Stimulated activated naive B cell treated with anti-CD40 and anti-IgM and Interleukin-4, amounts not matched to agents 10 μg/mL and 1 μg/mL and 100 μg/mL, for 72 hours (primary cell): ENCODE measurements around the gene THUMPD3.

ENCODE experiments used
- ATAC-seq, 2 donors: fragments of 150-1000 bp; cut with Tn5 transposase; replicated peaks; 2 replicates each; pipeline ENCODE4 v1.10.0; 2021; ENCODE audit warnings: moderate library complexity in 1 of 2
- DNase-seq: peaks from one replicate; pipeline ENCODE4 v3.0.0; 2021
- H3K27ac Mint-ChIP-seq: one replicate; pipeline ENCODE4 v1.8.0; 2022; ENCODE audit warnings: mild to moderate bottlenecking, mixed read lengths
- H3K27me3 Mint-ChIP-seq, 2 donors: one replicate each; pipeline ENCODE4 v1.8.0; 2022; ENCODE audit warnings: mixed read lengths in 2 of 2
- H3K36me3 Mint-ChIP-seq, 2 donors: one replicate each; pipeline ENCODE4 v1.8.0; 2022; ENCODE audit warnings: mixed read lengths in 2 of 2, mild to moderate bottlenecking in 1 of 2
- H3K4me1 Mint-ChIP-seq, 2 donors: one replicate each; pipeline ENCODE4 v1.8.0; 2022; ENCODE audit warnings: mixed read lengths in 2 of 2, mild to moderate bottlenecking in 1 of 2
- H3K4me3 Mint-ChIP-seq, 2 donors: one replicate each; pipeline ENCODE4 v1.8.0; 2022; ENCODE audit warnings: mild to moderate bottlenecking in 2 of 2, mixed read lengths in 2 of 2, moderate library complexity in 1 of 2
- H3K9me3 Mint-ChIP-seq, 2 donors: one replicate each; pipeline ENCODE4 v1.8.0; 2022; ENCODE audit warnings: mixed read lengths in 2 of 2, mild to moderate bottlenecking in 1 of 2

THUMPD3 gene

DNA sequence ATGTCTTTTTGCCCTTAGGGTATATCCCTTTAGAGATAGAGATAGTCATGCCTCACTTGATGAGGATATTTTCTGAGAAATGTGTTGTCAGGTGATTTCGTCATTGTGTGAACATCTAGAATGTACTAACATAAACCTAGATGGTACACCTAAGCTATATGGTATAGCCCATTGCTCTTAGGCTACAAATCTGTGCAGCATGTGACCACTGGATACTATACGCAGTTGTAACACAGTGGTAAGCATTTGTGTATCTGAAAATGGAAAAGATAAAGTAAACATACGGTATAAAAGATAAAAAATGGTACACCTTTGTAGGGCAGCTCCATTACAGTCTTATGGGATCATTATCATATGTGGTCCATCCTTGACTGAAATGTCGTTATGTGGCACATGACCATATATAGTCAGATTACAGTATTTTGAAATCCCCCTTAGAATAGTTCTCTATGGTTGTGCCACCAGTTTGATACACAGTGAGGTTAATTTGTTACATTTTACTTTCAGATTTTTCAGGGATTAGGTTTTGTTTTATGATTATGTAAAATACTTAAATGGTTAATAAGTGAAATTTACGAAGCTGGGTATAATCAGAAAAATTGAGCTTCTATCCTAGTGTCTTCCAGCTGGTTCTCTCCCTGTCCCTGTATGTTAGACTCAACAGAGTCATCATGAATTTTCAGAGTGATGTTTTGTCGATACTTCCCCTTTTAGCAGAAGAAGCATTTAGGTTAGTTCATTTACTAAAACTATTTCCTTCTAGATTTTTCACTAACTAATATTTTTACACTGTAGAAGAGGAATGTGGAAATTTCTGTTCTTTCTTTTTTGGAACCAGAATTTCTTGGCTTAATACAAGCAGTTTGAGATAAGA lies 47.4 kb downstream of the THUMPD3 start:
- DNase-seq (no peak), ATAC-seq (peak; percentile 79 to 85)
- Mint-ChIP-seq H3K4me1 (peaks cover 28 to 52% of the 10 kb centered on the region in 2 donors), H3K4me3 (peak overlapping the region in 1 of 2 donors; percentile 3), H3K27ac (peak overlapping the region; percentile 71), H3K27me3 (no peaks in the 10 kb centered on the region), H3K36me3 (peaks cover 6 to 26% of the 10 kb centered on the region in 2 donors), H3K9me3 (peaks cover 1 to 4% of the 10 kb centered on the region in 2 donors)

GRCh38 chr3:9411302-9411701 lies 48.4 kb downstream of the THUMPD3 start:
- ATAC-seq (no peak), DNase-seq (no peak)
- Mint-ChIP-seq H3K27me3 (no peaks in the 10 kb centered on the region), H3K9me3 (peaks cover 1 to 4% of the 10 kb centered on the region in 2 donors), H3K4me3 (no peak overlapping the region), H3K27ac (no peak overlapping the region), H3K36me3 (peaks cover 10 to 28% of the 10 kb centered on the region in 2 donors), H3K4me1 (peaks cover 29 to 52% of the 10 kb centered on the region in 2 donors)

GRCh38 chr3:9412293-9412692 lies 49.4 kb downstream of the THUMPD3 start:
- no peak for DNase-seq
- no peak for ATAC-seq
- H3K27ac Mint-ChIP-seq = no peak overlapping the region
- peaks cover 1 to 4% of the 10 kb centered on the region in 2 donors for H3K9me3 Mint-ChIP-seq
- H3K27me3 Mint-ChIP-seq = no peaks in the 10 kb centered on the region
- no peak overlapping the region for H3K4me3 Mint-ChIP-seq
- peaks cover 14 to 31% of the 10 kb centered on the region in 2 donors for H3K36me3 Mint-ChIP-seq
- H3K4me1 Mint-ChIP-seq = peaks cover 25 to 43% of the 10 kb centered on the region in 2 donors

- Mint-ChIP-seq H3K27ac (no peak overlapping the region), H3K4me1 (peaks cover 19 to 28% of the 10 kb centered on the region in 2 donors), H3K9me3 (peaks cover 0 to under 1% of the 10 kb centered on the region in 2 donors), H3K36me3 (peaks cover 14 to 23% of the 10 kb centered on the region in 2 donors), H3K27me3 (no peaks in the 10 kb centered on the region), H3K4me3 (no peak overlapping the region)
- DNase-seq = no peak
- no peak for ATAC-seq
These were observed 52.0 kb downstream of the THUMPD3 start for GRCh38 chr3:9414826-9415225.

GRCh38 chr3:9415485-9416138 lies 52.8 kb downstream of the THUMPD3 start:
- peaks cover 13 to 24% of the 10 kb centered on the region in 2 donors for H3K36me3 Mint-ChIP-seq
- H3K27ac Mint-ChIP-seq = no peak overlapping the region
- H3K9me3 Mint-ChIP-seq = no peaks in the 10 kb centered on the region
- H3K4me3 Mint-ChIP-seq = no peak overlapping the region
- no peak for ATAC-seq
- H3K4me1 Mint-ChIP-seq = peaks cover 15 to 28% of the 10 kb centered on the region in 2 donors
- no peaks in the 10 kb centered on the region for H3K27me3 Mint-ChIP-seq
- no peak for DNase-seq

DNA sequence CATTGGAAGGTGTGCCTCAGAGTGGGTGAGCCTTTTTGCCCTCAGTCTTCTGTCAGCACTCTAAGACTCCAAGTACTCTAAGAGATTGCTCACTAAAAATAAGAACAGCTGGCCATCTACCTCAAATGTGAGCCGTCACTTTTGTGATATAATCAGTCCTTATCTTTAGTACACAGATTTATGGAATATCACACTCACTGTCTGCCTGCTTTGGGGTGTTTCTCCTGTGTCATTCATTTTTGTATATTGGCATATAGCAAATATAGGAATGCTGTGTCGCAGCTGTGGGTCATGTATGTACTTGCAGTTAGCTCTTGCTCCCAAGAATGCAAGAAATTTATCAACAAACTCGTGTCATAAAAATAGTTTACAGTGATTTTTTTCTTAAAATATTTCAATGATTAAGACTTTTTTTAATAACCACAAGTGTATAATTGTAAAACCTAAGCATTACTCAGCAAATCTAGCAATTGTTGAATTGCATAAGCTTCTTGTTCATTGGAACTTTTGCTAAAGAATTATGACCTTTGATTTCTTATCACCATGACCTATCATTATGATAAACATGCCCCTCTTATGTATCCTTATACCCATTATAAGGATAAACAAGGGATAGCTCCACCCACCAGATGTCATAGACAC lies 53.4 kb downstream of the THUMPD3 start:
- Mint-ChIP-seq H3K27ac (no peak overlapping the region), H3K36me3 (peaks cover 17 to 27% of the 10 kb centered on the region in 2 donors), H3K4me3 (no peak overlapping the region), H3K9me3 (no peaks in the 10 kb centered on the region), H3K4me1 (peaks cover 19 to 31% of the 10 kb centered on the region in 2 donors), H3K27me3 (no peaks in the 10 kb centered on the region)
- ATAC-seq (no peak), DNase-seq (no peak)

DNA sequence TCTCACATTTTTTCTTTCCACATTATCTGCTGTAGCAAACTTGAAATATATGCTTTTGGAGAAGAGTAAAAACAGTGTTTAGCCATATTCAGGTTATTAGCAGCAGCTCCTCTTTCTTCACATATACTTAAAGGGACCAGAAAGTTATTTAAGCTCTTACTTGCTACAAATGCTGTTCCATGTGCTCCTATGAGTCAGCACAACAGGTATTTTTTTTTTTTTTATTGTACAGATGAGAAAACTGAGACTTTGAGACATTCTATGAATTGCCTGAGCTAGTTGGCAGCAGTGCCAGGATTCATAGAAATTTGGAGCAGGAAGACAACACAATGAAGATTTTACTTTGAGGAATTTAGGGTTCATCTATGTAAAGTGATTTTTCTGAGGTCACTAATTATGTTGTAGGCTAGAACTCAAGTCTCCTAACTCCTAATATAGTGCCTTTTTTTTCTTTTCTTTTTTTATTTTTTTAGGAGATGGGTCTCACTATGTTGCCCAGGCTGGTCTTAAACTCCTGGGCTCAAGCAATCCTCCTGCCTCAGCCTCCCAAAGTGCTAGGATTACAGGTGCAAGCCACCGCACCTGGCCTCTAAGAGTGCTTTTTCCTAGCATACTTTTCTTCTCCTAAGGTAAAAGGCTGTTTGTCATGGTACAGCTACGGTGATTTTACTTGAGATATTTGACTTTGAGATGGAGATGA lies 58.1 kb downstream of the THUMPD3 start:
- H3K4me3 Mint-ChIP-seq = no peak overlapping the region
- ATAC-seq (no peak), DNase-seq (no peak)
- H3K9me3 Mint-ChIP-seq = no peaks in the 10 kb centered on the region
- H3K27ac Mint-ChIP-seq = peak overlapping the region; percentile 85
- peaks cover 17 to 40% of the 10 kb centered on the region in 2 donors for H3K4me1 Mint-ChIP-seq
- H3K27me3 Mint-ChIP-seq = no peaks in the 10 kb centered on the region
- peaks cover 19% of the 10 kb centered on the region in 2 donors for H3K36me3 Mint-ChIP-seq

DNA sequence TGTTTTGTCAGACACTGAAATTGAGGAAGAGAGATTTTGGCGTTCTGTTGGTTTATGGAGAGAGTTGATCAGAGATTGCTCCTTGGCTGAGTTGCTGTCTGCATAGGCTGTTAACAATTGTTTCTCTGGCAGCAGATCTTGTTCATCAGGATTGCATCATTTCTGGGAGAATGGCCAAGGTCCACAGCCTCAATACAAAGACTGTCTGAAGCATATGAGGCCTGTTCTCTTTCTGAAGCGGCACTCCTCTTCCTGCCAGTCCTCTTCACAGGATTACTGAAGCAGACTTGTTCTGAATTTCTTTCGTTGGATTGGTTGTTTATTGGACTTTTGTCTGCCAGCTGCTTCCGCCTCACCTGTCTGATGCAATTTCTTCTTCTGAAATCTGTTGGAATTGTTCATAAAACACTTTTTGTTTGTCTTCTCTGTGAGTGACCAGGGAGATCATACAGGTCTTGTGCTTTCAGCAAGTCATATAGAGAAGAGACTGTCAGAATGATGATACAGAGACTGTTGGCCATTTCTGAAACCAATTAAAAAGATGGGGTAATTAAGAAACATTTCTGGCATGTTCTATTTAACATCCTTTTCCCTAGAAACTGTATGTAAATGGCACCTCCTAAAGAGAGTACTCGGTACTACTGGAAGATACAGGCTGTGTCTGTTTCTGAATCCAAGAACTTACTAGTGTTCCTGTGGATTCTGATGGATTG lies 60.0 kb downstream of the THUMPD3 start:
- no peak overlapping the region for H3K4me3 Mint-ChIP-seq
- no peak for DNase-seq
- peak; percentile 29 to 33 for ATAC-seq
- no peaks in the 10 kb centered on the region for H3K9me3 Mint-ChIP-seq
- peak overlapping the region; percentile 53 for H3K27ac Mint-ChIP-seq
- peaks cover 13 to 36% of the 10 kb centered on the region in 2 donors for H3K4me1 Mint-ChIP-seq
- H3K36me3 Mint-ChIP-seq = peaks cover 14 to 23% of the 10 kb centered on the region in 2 donors
- H3K27me3 Mint-ChIP-seq = no peaks in the 10 kb centered on the region

GRCh38 chr3:9428411-9428810 lies 65.6 kb downstream of the THUMPD3 start:
- no peak overlapping the region for H3K27ac Mint-ChIP-seq
- H3K9me3 Mint-ChIP-seq = no peaks in the 10 kb centered on the region
- H3K4me3 Mint-ChIP-seq = no peak overlapping the region
- H3K27me3 Mint-ChIP-seq = no peaks in the 10 kb centered on the region
- peaks cover 2 to 12% of the 10 kb centered on the region in 2 donors for H3K4me1 Mint-ChIP-seq
- ATAC-seq (no peak), DNase-seq (no peak)
- peaks cover 19 to 46% of the 10 kb centered on the region in 2 donors for H3K36me3 Mint-ChIP-seq

DNA sequence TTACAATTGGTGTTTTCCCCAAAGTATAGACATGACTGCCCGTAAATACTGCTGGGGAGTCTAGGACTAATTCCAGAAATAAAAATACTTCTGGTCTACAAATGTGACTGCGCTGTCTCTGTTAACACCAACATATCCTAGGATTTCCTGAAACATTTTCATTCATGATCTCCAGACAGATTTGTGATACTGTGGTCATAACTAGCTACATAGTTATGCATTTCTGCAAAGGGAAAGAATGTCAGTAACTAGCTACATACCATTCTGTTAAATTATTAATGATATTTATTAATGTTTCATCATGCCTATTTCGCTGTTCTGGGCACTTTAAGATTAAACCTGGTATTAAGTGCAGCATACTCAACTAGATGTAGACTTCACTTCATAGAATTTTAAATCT lies 67.9 kb downstream of the THUMPD3 start:
- no peaks in the 10 kb centered on the region for H3K9me3 Mint-ChIP-seq
- DNase-seq = no peak
- ATAC-seq = no peak
- no peak overlapping the region for H3K4me3 Mint-ChIP-seq
- H3K27me3 Mint-ChIP-seq = no peaks in the 10 kb centered on the region
- peaks cover 7 to 11% of the 10 kb centered on the region in 2 donors for H3K4me1 Mint-ChIP-seq
- no peak overlapping the region for H3K27ac Mint-ChIP-seq
- H3K36me3 Mint-ChIP-seq = peaks cover 36 to 63% of the 10 kb centered on the region in 2 donors

- Mint-ChIP-seq H3K4me1 (peaks cover 15 to 27% of the 10 kb centered on the region in 2 donors), H3K27me3 (no peaks in the 10 kb centered on the region), H3K36me3 (peaks cover 42 to 60% of the 10 kb centered on the region in 2 donors), H3K27ac (peak overlapping the region; percentile 84), H3K9me3 (no peaks in the 10 kb centered on the region), H3K4me3 (no peak overlapping the region)
- ATAC-seq (no peak), DNase-seq (no peak)
These were observed 71.0 kb downstream of the THUMPD3 start for GRCh38 chr3:9433627-9434521.

DNA sequence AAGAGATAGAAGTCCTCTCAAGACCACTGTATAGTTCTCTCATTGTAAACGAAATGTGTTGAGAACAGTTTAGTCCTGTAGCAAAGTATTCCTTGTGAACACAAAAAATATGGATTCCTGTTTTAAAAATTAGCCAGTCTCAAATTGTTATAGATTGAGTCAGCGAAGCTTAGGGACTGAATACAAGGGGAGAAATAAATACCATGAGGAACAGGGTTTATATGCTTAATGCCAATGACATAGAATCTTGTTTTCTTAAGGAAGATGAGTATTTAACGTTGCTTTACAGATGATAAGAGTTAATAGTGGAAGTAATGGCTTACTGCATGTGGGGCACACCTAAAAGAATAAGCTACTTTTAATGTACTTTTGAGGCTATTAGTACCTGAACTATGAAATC lies 72.5 kb downstream of the THUMPD3 start:
- Mint-ChIP-seq H3K27me3 (no peaks in the 10 kb centered on the region), H3K27ac (peak overlapping the region; percentile 9), H3K36me3 (peaks cover 34 to 57% of the 10 kb centered on the region in 2 donors), H3K9me3 (no peaks in the 10 kb centered on the region), H3K4me3 (no peak overlapping the region), H3K4me1 (peaks cover 12 to 23% of the 10 kb centered on the region in 2 donors)
- DNase-seq = no peak
- no peak for ATAC-seq
